GM23338 (cell line): Measurements from ENCODE around the gene MPDU1. TPM values are rescaled to one million over a fixed set of nuclear protein-coding genes. Genes with fewer than 3 reads are reported as not detected.

Source experiments
- ATAC-seq: fragments of 200-7000 bp; cut with Tn5 transposase; 3 replicates; pipeline ENCODE4 v1.9.1; 2020
- DNase-seq: peaks from one replicate; pipeline ENCODE4 v3.0.0-alpha.2; 2015; ENCODE audit warnings: low spot score
- H2AFZ ChIP-seq: fragments of 200-600 bp; sonication (generic); 2 replicates; pipeline ENCODE4 v1.8.0; 2016; ENCODE audit warnings: antibody characterized with exemption, mild to moderate bottlenecking, moderate library complexity
- H3F3A ChIP-seq: fragments of 200-600 bp; sonication (generic); replicated peaks from 2 replicates; pipeline ENCODE4 v1.8.0; 2017; ENCODE audit warnings: antibody characterized with exemption, mixed run types, low read depth
- H3K27ac ChIP-seq: fragments of 200-600 bp; sonication (generic); 2 replicates; pipeline ENCODE4 v1.6.1; 2016; ENCODE audit warnings: low read depth
- H3K27me3 ChIP-seq: fragments of 200-600 bp; sonication (generic); 2 replicates; pipeline ENCODE4 v1.8.0; 2016; ENCODE audit warnings: mild to moderate bottlenecking, mixed run types, moderate library complexity; ENCODE audit not compliant: insufficient read depth
- H3K36me3 ChIP-seq: fragments of 200-600 bp; sonication (generic); 2 replicates; pipeline ENCODE4 v1.8.0; 2016; ENCODE audit warnings: mild to moderate bottlenecking; ENCODE audit not compliant: insufficient read depth
- H3K4me1 ChIP-seq: fragments of 200-600 bp; sonication (generic); 2 replicates; pipeline ENCODE4 v1.8.0; 2016; ENCODE audit warnings: mild to moderate bottlenecking, moderate library complexity; ENCODE audit not compliant: insufficient read depth
- H3K4me2 ChIP-seq: fragments of 200-600 bp; sonication (generic); 2 replicates; pipeline ENCODE4 v1.7.1; 2017; ENCODE audit warnings: mixed run types
- H3K4me3 ChIP-seq: fragments of 200-600 bp; sonication (generic); 2 replicates; pipeline ENCODE4 v1.6.1; 2016; ENCODE audit warnings: mixed run types
- H3K79me2 ChIP-seq: fragments of 200-600 bp; sonication (generic); replicated peaks from 2 replicates; pipeline ENCODE4 v1.8.0; 2017; ENCODE audit warnings: mild to moderate bottlenecking; ENCODE audit not compliant: insufficient read depth
- H3K9me2 ChIP-seq: fragments of 200-600 bp; sonication (generic); 2 replicates; pipeline ENCODE4 v1.8.0; 2017; ENCODE audit not compliant: insufficient read depth
- H4K20me1 ChIP-seq: fragments of 200-600 bp; sonication (generic); replicated peaks from 2 replicates; pipeline ENCODE4 v1.8.0; 2017; ENCODE audit warnings: mild to moderate bottlenecking; ENCODE audit not compliant: insufficient read depth
- H3K27ac Mint-ChIP-seq: 2 replicates; pipeline ENCODE4 v1.8.0; 2020; ENCODE audit warnings: inconsistent platforms, mild to moderate bottlenecking, moderate library complexity, mixed read lengths
- H3K27me3 Mint-ChIP-seq: 3 replicates; pipeline ENCODE4 v1.8.0; 2022; ENCODE audit warnings: low read depth, mild to moderate bottlenecking, moderate library complexity, mixed read lengths, inconsistent platforms; ENCODE audit not compliant: insufficient read depth, poor library complexity
- H3K36me3 Mint-ChIP-seq: 3 replicates; pipeline ENCODE4 v1.8.0; 2021; ENCODE audit warnings: low read depth, mild to moderate bottlenecking, inconsistent platforms, moderate library complexity, mixed read lengths
- H3K4me1 Mint-ChIP-seq: 3 replicates; pipeline ENCODE4 v1.8.0; 2020; ENCODE audit warnings: mild to moderate bottlenecking, inconsistent platforms, mixed read lengths
- H3K4me3 Mint-ChIP-seq: 3 replicates; pipeline ENCODE4 v1.8.0; 2021; ENCODE audit warnings: moderate library complexity, mild to moderate bottlenecking, inconsistent platforms, mixed read lengths
- H3K9me3 Mint-ChIP-seq: 3 replicates; pipeline ENCODE4 v1.8.0; 2020; ENCODE audit warnings: moderate library complexity, mild to moderate bottlenecking, inconsistent platforms, mixed read lengths
- CREB1 ChIP-seq: fragments of 250-450 bp; sonication (Bioruptor Pico); IDR thresholded peaks from 2 replicates; pipeline ENCODE4 v1.5.0; 2020; ENCODE audit warnings: low read depth, mild to moderate bottlenecking, moderate library complexity
- ETS1 ChIP-seq: IDR thresholded peaks from 2 replicates; pipeline ENCODE4 v1.6.1; 2016; ENCODE audit warnings: antibody characterized with exemption
- EZH2 ChIP-seq: fragments of 200-600 bp; sonication (generic); IDR thresholded peaks from one replicate; pipeline ENCODE4 v1.8.0; 2017; ENCODE audit warnings: antibody characterized with exemption, mild to moderate bottlenecking, low read depth; ENCODE audit not compliant: unreplicated experiment
- JUNB ChIP-seq: IDR thresholded peaks from one replicate; pipeline ENCODE4 v1.6.1; 2016; ENCODE audit warnings: antibody characterized with exemption; ENCODE audit not compliant: unreplicated experiment
- POLR2AphosphoS5 ChIP-seq: IDR thresholded peaks from 2 replicates; pipeline ENCODE4 v1.6.1; 2016; ENCODE audit warnings: antibody characterized with exemption, low read depth
- REST ChIP-seq: IDR thresholded peaks from one replicate; pipeline ENCODE4 v1.6.1; 2018; ENCODE audit warnings: antibody characterized with exemption; ENCODE audit not compliant: unreplicated experiment
- STAT1 ChIP-seq: IDR thresholded peaks from one replicate; pipeline ENCODE4 v1.6.1; 2016; ENCODE audit warnings: antibody characterized with exemption; ENCODE audit not compliant: unreplicated experiment
- ZNF114 ChIP-seq: fragments of 250-450 bp; sonication (Bioruptor Pico); IDR thresholded peaks from 2 replicates; pipeline ENCODE4 v1.5.0; 2020; ENCODE audit warnings: mild to moderate bottlenecking, moderate library complexity
- ZNF331 ChIP-seq: fragments of 250-450 bp; sonication (Bioruptor Pico); IDR thresholded peaks from 2 replicates; pipeline ENCODE4 v1.5.0; 2020; ENCODE audit warnings: low read depth, mild to moderate bottlenecking, moderate library complexity
- polyA plus RNA-seq: library from polyadenylated mRNA; unstranded; fragments of >200 nt; fragmentation: Nextera tagmentation; extraction: Ambion mirVana; gene quantifications from 2 replicates; pipeline ENCODE4 v1.2.1, GENCODE V29; 2016
- total RNA-seq: library from RNA; depleted of rRNA; stranded (reverse); fragments of >200 nt; shearing (Covaris generic); gene quantifications from 2 replicates; pipeline ENCODE4 v1.2.3, GENCODE V29; 2014

MPDU1 gene
- total and polyA plus RNA-seq, 2 experiments from 2014 or later = 65.1 to 216 TPM

GRCh38 chr17:7579834-7580603, 3.6 kb upstream of the MPDU1 start:
- Histone ChIP-seq H3K4me3 (no peak overlapping the region), H3F3A (peaks cover 67% of the 10 kb centered on the region), H3K79me2 (peaks cover 46% of the 10 kb centered on the region), H4K20me1 (peaks cover 27% of the 10 kb centered on the region), H3K27ac (peak overlapping the region; percentile 79; the same call in 1 of the 2 replicates), H3K4me2 (no peak overlapping the region), H3K27me3 (no peaks in the 10 kb centered on the region), H3K4me1 (peaks cover 37% of the 10 kb centered on the region), H2AFZ (no peak overlapping the region), H3K9me2 (no peaks in the 10 kb centered on the region; the same call in 1 of the 2 replicates), H3K36me3 (peaks cover 34% of the 10 kb centered on the region)
- Mint-ChIP-seq H3K4me1 (peaks cover 69% of the 10 kb centered on the region), H3K9me3 (peaks cover 5% of the 10 kb centered on the region; the same call in 2 of the 3 replicates), H3K36me3 (peaks cover 78% of the 10 kb centered on the region), H3K4me3 (peak overlapping the region; percentile 1; the same call in 2 of the 3 replicates), H3K27me3 (peaks cover 61% of the 10 kb centered on the region), H3K27ac (peak overlapping the region; percentile 66; the same call in 1 of the 2 replicates)
- ATAC-seq = no peak; the same call in 2 of the 3 replicates
- DNase-seq = no peak
- TF ChIP-seq CREB1 (CRISPR knock-in tag) (no peak), ZNF114 (CRISPR knock-in tag) (no peak), POLR2AphosphoS5 (no peak), STAT1 (no peak), JUNB (no peak), ETS1 (no peak), EZH2 (no peak), REST (no peak), ZNF331 (CRISPR knock-in tag) (no peak)
